GM20431 (cell line): ENCODE results near the gene OR4X1.
"Not testable (repeated sequence)": the region's sequence is repeated elsewhere in the genome, so short reads cannot be mapped to it uniquely, and the experiment has no call there.

Experiments
- in situ Hi-C: fragments of 300-500 bp; cut with MseI, MboI; formaldehyde crosslinking; loops from one replicate; pipeline ENCODE4 v1.15.0; 2020; ENCODE audit warnings: low sequenced_read_pairs; ENCODE audit not compliant: unreplicated experiment

OR4X1 gene, protein sequence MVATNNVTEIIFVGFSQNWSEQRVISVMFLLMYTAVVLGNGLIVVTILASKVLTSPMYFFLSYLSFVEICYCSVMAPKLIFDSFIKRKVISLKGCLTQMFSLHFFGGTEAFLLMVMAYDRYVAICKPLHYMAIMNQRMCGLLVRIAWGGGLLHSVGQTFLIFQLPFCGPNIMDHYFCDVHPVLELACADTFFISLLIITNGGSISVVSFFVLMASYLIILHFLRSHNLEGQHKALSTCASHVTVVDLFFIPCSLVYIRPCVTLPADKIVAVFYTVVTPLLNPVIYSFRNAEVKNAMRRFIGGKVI

DNA sequence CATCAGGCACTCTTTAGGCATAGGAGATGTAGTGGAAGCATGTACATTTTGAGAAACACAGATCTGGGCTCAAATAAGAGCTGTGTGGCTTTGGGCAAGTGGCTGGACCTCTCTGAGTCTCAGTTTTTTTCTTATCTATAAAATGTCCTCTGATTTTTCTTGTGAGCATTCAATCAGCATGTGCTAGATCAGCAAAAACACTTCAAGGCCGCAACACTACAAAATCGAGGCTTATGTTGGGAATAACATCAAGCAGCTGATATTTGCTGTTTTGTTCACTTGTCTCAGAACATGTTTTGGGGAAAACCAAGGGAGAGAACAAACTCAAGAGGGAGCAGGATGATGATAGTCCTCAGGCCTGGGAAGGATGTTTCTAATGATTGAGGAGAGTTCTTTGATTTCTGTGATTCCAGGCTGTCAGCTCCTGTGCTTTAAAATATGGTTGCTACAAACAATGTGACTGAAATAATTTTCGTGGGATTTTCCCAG, at the start of gene OR4X1:
Gene OR4X1 (plus strand): TSS at position 439 of the 489 bp plus-strand sequence. CDS start 0 bp downstream, at position 439.
- in situ Hi-C loops, result no loop called here

DNA sequence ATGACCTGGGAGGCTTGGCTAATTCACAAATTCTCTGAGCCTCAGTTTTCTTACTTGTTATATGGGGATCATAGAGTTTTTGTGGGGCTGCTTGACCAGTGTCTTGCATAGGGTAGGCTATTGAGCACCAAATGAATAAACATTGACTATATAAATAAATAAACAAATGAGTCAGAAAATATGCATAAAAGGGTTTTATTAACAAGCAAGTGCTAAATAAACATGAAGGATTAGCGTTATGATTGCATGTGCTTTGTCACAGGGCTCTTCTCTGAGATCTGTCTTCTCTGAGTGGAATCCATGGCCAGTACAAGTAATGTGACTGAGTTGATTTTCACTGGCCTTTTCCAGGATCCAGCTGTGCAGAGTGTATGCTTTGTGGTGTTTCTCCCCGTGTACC, 47.2 kb upstream of the OR4X1 start, which contains the start of gene OR4B1:
Gene OR4B1 (plus strand): TSS at position 301 of the 400 bp plus-strand sequence. CDS start 0 bp downstream, at position 301.
- in situ Hi-C loops, result no loop called here

GRCh38 chr11:48228761-48229160, 34.9 kb upstream of the OR4X1 start:
- in situ Hi-C loops, result no loop called here

DNA sequence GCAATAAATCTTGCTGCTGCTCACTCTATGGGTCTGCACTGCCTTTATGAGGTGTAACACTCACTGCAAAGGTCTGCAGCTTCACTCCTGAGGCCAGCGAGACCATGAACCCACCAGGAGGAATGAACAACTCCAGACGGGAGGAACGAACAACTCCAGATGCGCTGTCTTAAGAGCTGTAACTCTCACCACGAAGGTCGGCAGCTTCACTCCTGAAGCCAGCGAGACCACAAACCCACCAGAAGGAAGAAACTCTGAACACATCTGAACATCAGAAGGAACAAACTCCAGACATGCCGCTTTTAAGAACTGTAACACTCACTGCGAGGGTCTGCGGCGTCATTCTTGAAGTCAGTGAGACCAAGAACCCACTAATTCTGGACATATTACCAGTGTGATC, 33.6 kb upstream of the OR4X1 start:
- in situ Hi-C loops, result not testable (repeated sequence)

- in situ Hi-C loops, result no loop called here
These were observed 25.9 kb upstream of the OR4X1 start for GRCh38 chr11:48237727-48238126.

- in situ Hi-C loops, result no loop called here
These were observed 21.2 kb upstream of the OR4X1 start for GRCh38 chr11:48242501-48242900.

- in situ Hi-C loops, result no loop called here
These were observed 18.9 kb upstream of the OR4X1 start, which contains the start of gene OR4X2 for GRCh38 chr11:48244804-48245203. Gene OR4X2, plus strand, starts transcription at chr11:48245104. Its CDS starts 0 bp downstream, at chr11:48245104.

DNA sequence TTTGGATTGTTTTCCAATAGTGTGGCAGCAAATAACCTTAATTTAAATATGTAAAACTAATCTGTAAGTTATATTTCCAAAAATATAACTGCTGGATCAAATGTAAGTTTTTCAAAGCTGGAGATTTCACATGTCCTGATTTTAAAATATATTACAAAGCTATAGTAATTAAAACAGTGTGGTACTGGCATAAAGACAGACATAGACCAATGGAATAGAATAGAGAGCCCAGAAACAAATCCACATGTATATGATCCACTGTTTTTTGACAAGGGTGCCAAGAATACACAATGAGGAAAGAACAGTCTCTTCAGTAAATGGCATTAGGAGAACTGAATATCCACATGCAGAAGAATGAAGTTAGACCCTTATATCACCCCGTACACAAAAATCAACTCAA, 14.8 kb upstream of the OR4X1 start:
- in situ Hi-C loops, result no loop called here

- in situ Hi-C loops, result no loop called here
These were observed 2.1 kb upstream of the OR4X1 start for GRCh38 chr11:48261600-48261999.

DNA sequence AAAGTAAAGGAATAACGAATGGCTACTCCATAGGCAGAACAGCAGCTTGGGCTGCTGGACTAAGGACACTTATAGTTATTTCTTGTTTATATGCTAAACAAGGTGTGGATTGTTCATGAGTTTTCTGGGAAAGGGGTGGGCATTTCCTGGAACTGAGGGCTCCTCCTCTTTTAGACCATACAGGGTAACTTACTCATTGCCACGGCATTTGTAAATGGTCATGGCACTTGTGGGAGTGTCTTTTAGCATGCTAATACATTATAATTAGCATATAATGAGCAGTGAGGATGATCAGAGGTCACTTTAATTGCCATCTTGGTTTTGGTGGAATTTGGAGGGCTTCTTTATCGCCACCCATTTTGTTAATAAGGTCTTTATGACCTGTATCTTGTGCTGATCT, 7.0 kb downstream of the OR4X1 start:
- in situ Hi-C loops, result no loop called here

DNA sequence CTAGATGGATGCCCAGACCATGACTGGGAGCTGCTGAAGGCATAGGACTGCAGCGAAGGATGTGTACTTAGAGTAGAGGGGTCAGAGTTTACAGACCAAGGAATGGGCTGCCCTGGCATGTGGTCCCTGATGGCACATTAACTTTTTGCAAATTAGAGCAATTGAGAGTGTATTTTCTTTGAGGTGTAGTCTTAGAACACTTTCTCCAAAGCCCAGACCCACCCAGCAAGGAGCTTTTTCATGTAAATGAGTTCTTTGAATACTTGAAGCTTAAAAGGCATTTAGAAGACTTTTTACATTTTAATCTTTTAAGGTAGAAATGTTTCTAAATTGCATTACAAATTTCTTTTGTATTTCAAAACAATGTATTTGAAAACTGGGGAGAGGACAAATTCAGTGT, 8.9 kb downstream of the OR4X1 start:
- in situ Hi-C loops, result no loop called here

- in situ Hi-C loops, result no loop called here
These were observed 42.3 kb downstream of the OR4X1 start, which contains the start of gene OR4S1 for GRCh38 chr11:48305923-48306322. Gene OR4S1, plus strand, starts transcription at chr11:48306223. Its CDS starts 0 bp downstream, at chr11:48306223.

DNA sequence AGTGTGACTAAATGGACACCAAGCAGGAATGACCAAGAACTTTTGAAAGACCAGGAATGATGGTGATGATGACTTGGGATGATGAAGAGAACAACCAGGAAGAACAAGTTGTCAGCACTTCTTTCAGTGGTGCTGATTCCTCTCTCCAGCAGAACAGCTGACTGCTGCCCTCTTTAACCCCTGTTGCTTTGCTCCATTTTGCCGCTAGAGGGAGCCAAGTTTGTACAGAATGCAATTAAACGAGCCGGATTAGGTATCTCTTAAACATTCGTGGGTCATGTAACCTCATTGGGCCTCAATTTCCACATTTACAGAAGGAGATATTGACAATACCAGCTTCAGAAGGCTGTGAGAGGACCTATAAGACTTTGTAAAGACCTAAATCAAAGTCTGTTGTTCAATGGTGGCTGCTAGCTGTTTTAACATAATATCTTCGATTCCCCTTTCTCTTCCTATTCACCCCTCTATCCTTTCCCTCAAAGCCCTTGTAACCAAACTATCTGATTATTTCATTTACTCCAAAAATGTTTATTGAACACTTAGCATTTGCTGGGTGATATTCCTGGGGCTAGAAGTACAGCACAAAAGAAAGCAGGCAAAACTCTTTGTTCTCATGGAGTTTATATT, 44.2 kb downstream of the OR4X1 start:
- in situ Hi-C loops, result no loop called here

GRCh38 chr11:48313590-48313989, 49.9 kb downstream of the OR4X1 start:
- in situ Hi-C loops, result not testable (repeated sequence)
